ENCODE measurements around the gene ITPR2. TPM values are rescaled to one million over a fixed set of nuclear protein-coding genes. Genes with fewer than 3 reads are reported as not detected.

The ITPR2 gene
- total RNA-seq, 1 donor from 2014 or later: 12.5 TPM

DNA sequence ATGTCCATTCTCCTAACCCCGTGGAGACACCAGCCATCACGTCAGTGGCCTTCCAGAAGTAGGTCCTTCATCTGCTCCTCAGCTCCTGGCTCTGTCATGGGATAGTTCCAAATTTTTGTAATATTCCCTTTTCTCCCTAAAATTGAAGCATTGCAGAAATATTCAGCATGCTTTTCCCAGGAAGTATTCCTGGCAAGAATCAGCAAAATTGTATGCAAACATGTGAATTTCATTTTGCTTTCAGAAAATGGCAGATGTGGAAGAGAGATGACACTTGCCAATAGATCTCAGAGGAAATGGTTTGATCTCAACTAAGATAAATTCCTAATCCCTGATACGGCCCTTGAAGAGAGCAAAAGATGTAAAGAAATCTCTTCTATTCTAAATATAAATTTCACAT, 298.9 kb downstream of the ITPR2 start:
- intact Hi-C loops (cut with DNase I): no loop called here
- no peaks in the 10 kb centered on the region for H3K4me1 ChIP-seq
- no peaks in the 10 kb centered on the region for H3K36me3 ChIP-seq
- TF ChIP-seq CTCF (IDR thresholded peaks at IDR 0.05): no peak
- no peak overlapping the region for H3K4me3 ChIP-seq
- H3K27ac ChIP-seq: no peak overlapping the region
- no peaks in the 10 kb centered on the region for H3K27me3 ChIP-seq
- no peaks in the 10 kb centered on the region for H3K9me3 ChIP-seq
- DNase-seq (ENCODE audit: low spot score in 2 of 2): no peak

- no peak for TF ChIP-seq CTCF (IDR thresholded peaks at IDR 0.05)
- intact Hi-C loops (cut with DNase I): no loop called here
- Histone ChIP-seq H3K4me3 (no peak overlapping the region), H3K27ac (no peak overlapping the region), H3K4me1 (no peaks in the 10 kb centered on the region), H3K27me3 (no peaks in the 10 kb centered on the region), H3K36me3 (no peaks in the 10 kb centered on the region), H3K9me3 (no peaks in the 10 kb centered on the region)
- no peak for DNase-seq (ENCODE audit: low spot score in 2 of 2)
Measured at GRCh38 chr12:26533211-26533610, 299.8 kb downstream of the ITPR2 start.

DNA sequence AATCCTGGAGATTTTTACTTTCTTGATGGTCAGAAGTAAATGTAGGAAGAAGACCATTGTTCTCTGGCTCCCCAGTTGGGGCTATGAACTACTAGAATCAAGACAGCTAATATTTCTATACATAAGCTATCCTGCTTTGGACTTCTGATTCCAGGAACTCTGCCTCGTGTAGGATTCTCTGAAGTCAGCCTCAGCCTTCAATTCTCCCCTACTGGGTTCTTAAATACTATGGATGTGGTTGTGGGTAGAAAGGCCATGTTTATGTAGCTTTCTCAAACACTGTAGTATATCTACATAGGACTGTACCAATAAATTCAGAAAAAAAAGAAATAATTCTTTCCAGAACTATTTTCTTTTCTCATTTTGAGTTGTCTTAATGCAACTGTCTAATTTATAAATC, 302.5 kb downstream of the ITPR2 start:
- intact Hi-C loops (cut with DNase I): no loop called here
- Histone ChIP-seq H3K4me3 (no peak overlapping the region), H3K9me3 (peaks cover 0 to under 1% of the 10 kb centered on the region in 2 donors), H3K27ac (no peak overlapping the region), H3K4me1 (no peaks in the 10 kb centered on the region), H3K27me3 (no peaks in the 10 kb centered on the region), H3K36me3 (no peaks in the 10 kb centered on the region)
- DNase-seq (ENCODE audit: low spot score in 2 of 2): no peak
- no peak for TF ChIP-seq CTCF (IDR thresholded peaks at IDR 0.05)

- Histone ChIP-seq H3K4me1 (no peaks in the 10 kb centered on the region), H3K27ac (no peak overlapping the region), H3K4me3 (no peak overlapping the region), H3K9me3 (peaks cover 0 to 9% of the 10 kb centered on the region in 2 donors), H3K27me3 (no peaks in the 10 kb centered on the region), H3K36me3 (no peaks in the 10 kb centered on the region)
- no peak for TF ChIP-seq CTCF (IDR thresholded peaks at IDR 0.05)
- DNase-seq (ENCODE audit: low spot score in 2 of 2): no peak
- intact Hi-C loops (cut with DNase I): no loop called here
Measured at GRCh38 chr12:26528943-26529342, 304.1 kb downstream of the ITPR2 start.

DNA sequence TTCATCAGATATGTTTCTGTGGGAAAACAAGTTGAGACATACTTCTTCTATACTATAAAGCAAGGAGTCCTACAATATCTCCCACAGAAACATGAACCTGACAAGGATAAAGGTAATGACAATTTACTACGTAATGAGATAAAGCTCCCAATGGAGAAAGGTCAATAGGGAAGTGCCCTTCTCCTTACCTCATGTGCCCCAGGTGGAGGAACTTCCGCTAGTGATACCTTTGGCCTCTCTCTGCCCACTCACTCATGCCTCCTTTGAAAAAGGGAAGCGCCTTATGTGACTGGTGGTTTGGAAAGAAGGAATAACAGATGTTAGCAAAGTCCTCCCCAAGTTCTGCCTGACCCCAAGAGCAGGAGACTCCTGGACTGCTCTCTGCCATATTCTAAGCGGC, 305.3 kb downstream of the ITPR2 start:
- TF ChIP-seq CTCF (IDR thresholded peaks at IDR 0.05): no peak

GRCh38 chr12:26524862-26525465, 308.0 kb downstream of the ITPR2 start:
- Histone ChIP-seq H3K4me1 (peaks cover 3 to 4% of the 10 kb centered on the region in 2 donors), H3K9me3 (peaks cover 0 to 9% of the 10 kb centered on the region in 2 donors), H3K4me3 (no peak overlapping the region), H3K36me3 (no peaks in the 10 kb centered on the region), H3K27ac (no peak overlapping the region), H3K27me3 (no peaks in the 10 kb centered on the region)
- no peak for DNase-seq (ENCODE audit: low spot score in 2 of 2)
- intact Hi-C loops (cut with DNase I): loop anchor here (5.0 kb wide), 1 partner anchor 403 kb away; no protein-coding TSS in a partner anchor
- TF ChIP-seq CTCF (IDR thresholded peaks at IDR 0.05): peak in 2 of 3 experiments; percentile 27 to 34

More for the DNA sequence above, 305.3 kb downstream of the ITPR2 start:
- H3K9me3 ChIP-seq: peaks cover 0 to 9% of the 10 kb centered on the region in 2 donors
- no peaks in the 10 kb centered on the region for H3K27me3 ChIP-seq
- no peak overlapping the region for H3K27ac ChIP-seq
- H3K4me3 ChIP-seq: no peak overlapping the region
- intact Hi-C loops (cut with DNase I): no loop called here
- H3K4me1 ChIP-seq: peaks cover 3 to 4% of the 10 kb centered on the region in 2 donors
- DNase-seq (ENCODE audit: low spot score in 2 of 2): no peak
- no peaks in the 10 kb centered on the region for H3K36me3 ChIP-seq

Measured in ascending aorta (tissue), 2 donors.